A549 (cell line): Measurements from ENCODE around the gene AHCYL2.

Experiments
- BCL3 ChIP-seq: fragments of >200 bp; sonication (Bioruptor Twin); formaldehyde crosslinking; IDR thresholded peaks from 3 replicates; pipeline ENCODE4 v1.6.1; 2016
- CTCF ChIP-seq: fragments of >200 bp; sonication (Bioruptor Twin); formaldehyde crosslinking; IDR thresholded peaks from 3 replicates; pipeline ENCODE4 v1.5.1; 2016
- EP300 ChIP-seq, 2 experiments: fragments of >200 bp; sonication (Bioruptor Twin); formaldehyde crosslinking; IDR thresholded peaks; 2 replicates in 1 of 2; 3 replicates in 1 of 2; pipeline ENCODE4 v1.6.1; 2016 to 2017
- ESRRA ChIP-seq: fragments of 150-350 bp; IDR thresholded peaks from 2 replicates; pipeline ENCODE4 v1.6.1; 2014; ENCODE audit warnings: mild to moderate bottlenecking, low read length, borderline replicate concordance
- HMGXB4 ChIP-seq: fragments of 250-450 bp; sonication (Bioruptor Pico); IDR thresholded peaks from 2 replicates; pipeline ENCODE4 v1.5.0; 2021; ENCODE audit warnings: mild to moderate bottlenecking, moderate library complexity, borderline replicate concordance
- KDM1A ChIP-seq: fragments of 200-600 bp; sonication (generic); IDR thresholded peaks from 2 replicates; pipeline ENCODE4 v1.6.1; 2016; ENCODE audit warnings: low read depth, mild to moderate bottlenecking
- MAX ChIP-seq: IDR thresholded peaks from 2 replicates; pipeline ENCODE4 v1.6.1; 2012
- MYC ChIP-seq: IDR thresholded peaks from 2 replicates; pipeline ENCODE4 v1.6.1; 2012; ENCODE audit warnings: mild to moderate bottlenecking, inconsistent platforms, low read length, improper control_type of control experiment, borderline replicate concordance
- PHF8 ChIP-seq: fragments of 200-600 bp; sonication (generic); IDR thresholded peaks from 2 replicates; pipeline ENCODE4 v1.6.1; 2016; ENCODE audit warnings: low read depth, mild to moderate bottlenecking, antibody characterized with exemption, moderate library complexity, borderline replicate concordance
- POLR2A ChIP-seq: IDR thresholded peaks from 2 replicates; pipeline ENCODE4 v1.6.1; 2012; ENCODE audit warnings: mild to moderate bottlenecking, low read length
- RCOR1 ChIP-seq: fragments of 150-350 bp; IDR thresholded peaks from 2 replicates; pipeline ENCODE4 v1.6.1; 2014; ENCODE audit warnings: antibody characterized with exemption, low read length, low read depth
- RFX5 ChIP-seq: fragments of 450-650 bp; IDR thresholded peaks from 2 replicates; pipeline ENCODE4 v1.7.1; 2014; ENCODE audit warnings: antibody characterized with exemption, mild to moderate bottlenecking, moderate library complexity

- TF ChIP-seq CTCF (no peak), MAX (no peak), ESRRA (no peak), RFX5 (no peak), MYC (no peak), POLR2A (no peak), RCOR1 (no peak), BCL3 (no peak), KDM1A (no peak), HMGXB4 (CRISPR knock-in tag) (no peak), PHF8 (no peak), EP300 (IDR thresholded peaks at IDR 0.05) (no peak)
Observed at GRCh38 chr7:129456421-129456820, 231.6 kb downstream of the AHCYL2 start.
